ENCODE results near the gene ALDH3A2.

ALDH3A2 gene

DNA sequence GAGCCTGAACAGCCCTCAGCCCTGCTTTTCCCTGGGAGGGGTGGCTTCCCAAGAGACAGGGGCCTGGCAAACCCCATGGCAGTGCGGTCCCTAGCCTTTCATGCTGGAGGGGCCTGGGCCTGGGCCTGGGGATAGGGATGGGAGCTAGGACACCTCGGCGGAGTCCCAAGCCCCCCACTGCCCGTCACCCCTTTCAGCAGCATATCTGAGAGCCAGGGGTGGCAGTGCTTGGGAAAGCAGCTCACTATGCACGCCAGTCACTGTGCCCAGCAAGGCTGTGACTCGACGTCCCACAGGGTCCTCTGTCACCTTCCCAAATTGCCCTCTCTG is 68.4 kb downstream of the ALDH3A2 start:
- DNase-seq = no peak

DNA sequence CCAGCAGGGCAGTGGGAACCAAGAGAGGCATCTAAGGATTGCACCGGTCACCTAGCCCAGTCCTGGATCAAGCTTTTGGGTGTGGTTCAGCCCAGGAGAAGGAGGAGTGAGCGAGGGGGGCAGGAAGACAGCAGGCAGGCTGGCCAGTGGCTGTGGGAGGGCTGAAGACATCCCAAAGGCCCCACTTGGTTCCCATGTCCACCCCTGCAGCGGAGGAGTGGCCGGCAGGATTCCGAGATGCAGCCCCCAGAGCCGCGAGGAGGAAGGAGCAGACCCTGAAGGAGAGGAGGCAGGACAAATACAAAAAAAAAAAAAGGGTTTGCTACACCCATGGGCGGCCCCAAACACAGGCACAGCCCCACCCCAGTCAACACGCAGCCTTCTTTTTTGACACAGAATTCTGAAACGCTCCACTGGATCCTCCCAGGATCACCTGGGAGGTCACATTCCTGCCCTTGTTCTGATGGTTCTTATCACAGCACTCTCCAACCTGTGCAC is 68.9 kb downstream of the ALDH3A2 start:
- DNase-seq = no peak

DNA sequence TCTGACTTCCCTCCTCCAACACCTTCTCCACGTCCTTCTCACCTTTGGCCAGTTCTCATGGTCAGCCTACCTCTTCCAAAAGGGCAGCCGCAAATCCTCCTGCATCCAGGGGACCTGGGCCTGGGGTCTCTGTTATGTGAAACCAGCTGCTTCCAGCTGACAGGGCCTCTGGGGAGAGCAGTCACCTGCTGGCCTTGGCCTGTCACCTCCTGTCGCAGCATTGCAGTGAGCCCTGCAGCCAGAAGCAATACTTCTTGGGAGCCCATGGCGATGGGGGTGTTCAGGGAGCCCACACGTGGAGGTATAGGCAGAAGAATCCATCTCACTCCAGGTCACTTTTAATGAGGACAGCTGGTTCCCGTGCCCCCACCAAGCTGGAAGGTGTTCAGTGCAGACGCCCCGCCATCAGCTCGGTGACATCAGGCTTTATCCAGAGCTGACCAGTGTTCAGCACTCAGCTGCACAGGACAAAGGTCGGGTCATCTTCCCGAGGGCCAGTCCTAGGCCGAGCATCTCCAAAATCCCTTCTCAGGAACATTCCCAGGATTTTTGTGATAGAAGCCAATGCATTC is 69.6 kb downstream of the ALDH3A2 start:
- no peak for DNase-seq

DNA sequence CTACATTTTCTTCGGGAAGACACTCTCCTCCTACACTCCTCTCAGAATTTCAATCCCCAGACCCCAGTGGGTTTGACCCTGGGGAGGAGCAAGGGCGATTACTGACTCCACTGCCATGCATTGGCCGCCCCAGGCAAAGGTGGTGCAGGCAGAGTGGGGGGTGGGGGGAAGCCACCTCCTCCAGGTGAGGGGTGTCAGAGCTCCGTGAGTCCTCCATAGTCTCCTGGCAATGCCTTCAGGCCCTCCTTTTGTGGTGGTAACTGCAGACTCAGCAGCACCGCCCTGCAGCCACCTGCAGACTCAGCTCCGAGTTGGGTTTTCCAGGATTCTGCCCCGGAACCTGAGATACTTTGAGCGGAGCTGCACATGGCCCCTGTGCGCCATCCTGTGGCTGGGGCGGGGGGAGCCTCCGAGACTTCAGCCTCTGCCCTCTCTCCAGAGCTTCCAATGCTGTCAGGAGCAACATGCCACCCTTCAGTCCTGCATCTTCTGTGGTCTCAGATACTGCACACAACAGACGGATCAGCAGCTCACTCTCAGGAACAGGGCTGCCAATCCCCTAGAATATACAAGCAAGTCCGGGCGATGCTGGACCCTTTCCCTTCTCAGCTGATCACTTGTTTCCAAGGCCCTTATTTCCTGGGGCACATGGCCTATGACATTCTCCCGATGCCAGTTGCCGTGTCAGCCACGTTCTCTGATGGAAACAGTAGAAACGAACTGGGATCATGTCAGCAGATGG is 70.2 kb downstream of the ALDH3A2 start:
- no peak for DNase-seq

DNA sequence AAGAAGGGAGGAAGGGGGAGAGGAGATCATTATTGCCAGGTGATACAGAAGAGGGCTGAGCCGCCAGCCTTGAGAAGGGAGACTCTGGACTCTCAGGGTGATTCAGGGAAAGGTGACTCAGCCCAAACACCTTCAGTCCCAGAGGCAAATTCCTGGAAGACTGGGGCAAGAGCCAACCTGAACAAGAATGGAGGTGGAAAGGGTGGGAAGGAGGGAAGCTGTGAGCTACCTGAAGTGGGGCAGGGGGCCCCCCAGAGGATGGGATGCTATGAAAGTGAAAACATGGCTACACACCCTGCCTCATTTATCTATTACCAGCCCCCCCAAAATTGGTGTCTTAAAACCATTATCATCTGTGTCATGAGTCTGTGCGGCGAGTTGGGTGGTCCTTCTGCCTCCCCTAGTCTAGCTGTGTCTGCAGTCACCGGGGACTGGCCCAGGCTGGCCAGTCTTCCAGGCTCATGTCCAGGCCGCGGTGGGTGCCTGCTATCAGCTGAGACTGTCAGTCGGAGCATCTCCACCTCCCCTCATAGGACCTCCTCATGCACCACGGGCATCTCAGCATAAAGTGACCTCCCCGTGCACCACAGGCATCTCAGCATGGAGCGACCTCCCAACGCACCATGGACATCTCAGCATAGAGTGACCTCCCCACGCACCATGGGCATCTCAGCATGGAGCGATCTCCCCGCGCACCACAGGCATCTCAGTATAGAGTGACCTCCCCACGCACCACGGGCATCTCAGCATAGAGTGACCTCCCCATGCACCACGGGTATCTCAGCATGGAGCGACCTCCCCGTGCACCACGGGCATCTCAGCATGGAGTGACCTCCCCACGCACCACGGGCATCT is 71.0 kb downstream of the ALDH3A2 start:
- no peak for DNase-seq

DNA sequence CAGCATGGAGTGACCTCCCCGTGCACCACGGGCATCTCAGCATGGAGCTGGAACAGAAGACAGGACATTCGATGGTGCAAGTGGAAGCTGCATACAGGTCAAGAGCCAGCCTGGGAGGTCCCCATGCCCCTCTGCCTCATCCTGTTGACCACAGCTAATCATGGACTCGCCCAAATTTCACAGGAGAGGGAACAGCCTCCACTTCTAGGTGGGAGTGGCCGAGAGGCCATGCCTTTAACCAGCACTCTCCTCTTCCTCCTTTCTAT is 71.6 kb downstream of the ALDH3A2 start:
- DNase-seq = no peak

DNA sequence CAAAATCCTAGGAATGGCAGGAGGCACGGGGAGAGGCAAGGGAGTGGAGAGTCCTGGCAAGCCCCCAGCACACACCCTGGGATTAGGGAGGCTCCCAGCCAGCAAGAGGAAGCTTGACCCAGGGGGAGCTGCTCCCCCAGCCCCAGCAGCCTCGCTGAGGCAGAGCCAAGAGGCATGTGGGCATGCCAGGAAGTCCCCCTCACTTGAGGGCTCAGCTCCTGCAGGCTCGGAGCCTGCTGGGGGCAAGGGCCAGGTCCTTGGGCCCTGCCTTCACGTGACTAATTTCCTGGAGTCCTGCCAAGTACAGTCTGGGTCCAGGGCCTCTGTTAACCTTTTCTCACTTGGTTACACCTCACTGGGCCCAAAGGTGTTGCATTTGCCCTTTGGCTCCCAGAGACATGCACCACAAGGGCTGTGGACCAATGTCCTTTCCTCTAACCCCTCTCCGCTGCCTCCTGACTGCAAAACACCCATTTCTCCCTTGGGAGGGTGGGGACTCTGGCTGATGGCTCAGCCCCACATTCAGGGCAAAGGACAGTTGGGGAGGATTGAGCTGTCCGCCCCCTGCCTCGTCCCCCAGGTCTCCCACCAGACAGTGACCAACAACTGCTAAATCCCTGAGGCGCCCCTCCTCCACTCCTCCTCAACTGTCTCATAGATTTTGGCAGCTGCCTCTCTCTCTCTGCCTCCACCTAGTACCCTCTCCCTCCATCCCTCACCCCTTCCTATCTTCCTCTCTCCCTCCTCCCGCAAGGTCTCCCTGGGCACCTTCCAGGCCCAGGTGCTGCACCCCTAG is 72.3 kb downstream of the ALDH3A2 start:
- no peak for DNase-seq

DNA sequence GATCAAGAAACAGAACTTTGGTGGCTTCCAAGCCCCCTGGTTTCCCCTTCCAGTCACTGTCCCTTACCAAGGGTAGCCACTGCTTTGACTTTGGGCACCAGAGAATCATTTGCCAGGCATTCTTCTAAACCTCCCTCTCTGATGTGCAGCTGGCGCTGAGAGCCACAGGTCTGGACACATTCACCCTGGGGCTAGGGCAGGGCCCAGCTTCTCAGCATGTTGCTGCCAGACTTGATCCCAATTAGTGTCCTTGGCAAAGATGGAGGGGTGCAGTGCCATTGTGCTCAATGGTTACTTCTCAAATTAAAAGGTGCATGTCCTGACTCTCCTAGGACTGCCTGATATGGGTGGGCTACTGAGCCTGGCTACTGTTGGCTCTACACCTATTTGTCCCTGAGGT is 75.4 kb downstream of the ALDH3A2 start:
- no peak for DNase-seq

DNA sequence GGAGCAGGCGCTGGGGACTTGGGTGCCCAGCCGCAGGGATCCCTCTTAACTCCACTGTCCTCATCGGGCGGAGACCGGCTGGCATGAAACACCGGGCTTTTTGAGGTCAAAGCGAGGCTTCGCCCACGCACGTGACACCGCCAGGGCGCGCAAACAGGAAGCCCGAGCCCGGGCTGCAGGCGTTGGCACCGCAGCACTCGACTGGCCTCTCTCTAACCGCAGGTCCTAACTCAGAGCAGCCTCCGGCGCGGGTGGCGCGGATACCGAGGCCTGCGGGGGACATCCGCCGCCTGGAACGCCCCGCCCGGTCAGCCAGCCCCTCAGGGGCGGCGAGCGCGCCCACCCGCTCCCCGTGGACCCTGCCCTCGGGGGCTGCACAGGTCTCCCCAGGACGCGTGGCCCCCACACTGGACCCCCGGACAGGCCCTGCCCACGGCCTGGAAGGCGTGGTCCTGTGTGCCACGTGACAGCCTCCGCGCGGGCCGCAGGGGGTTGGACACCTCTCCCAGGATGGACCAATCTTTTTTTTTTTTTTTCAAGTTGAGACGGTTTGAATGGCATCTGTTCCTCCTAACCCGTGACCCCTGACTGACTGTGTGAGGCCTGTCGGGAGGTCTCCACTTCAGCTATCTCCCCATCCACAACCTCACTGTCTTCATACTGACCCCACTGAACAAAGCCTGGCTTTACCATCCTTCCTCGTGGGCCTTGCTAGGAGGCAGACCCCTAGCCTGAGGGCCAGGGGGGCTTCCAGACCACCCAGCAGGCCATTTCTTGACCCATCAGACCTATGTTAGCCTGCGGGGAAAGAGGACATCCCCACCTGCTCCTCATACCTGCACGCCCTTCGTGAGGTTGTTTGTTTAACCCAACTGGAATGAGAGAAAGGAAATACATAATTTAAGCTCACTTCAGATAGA is 76.2 kb downstream of the ALDH3A2 start:
- no peak for DNase-seq

DNA sequence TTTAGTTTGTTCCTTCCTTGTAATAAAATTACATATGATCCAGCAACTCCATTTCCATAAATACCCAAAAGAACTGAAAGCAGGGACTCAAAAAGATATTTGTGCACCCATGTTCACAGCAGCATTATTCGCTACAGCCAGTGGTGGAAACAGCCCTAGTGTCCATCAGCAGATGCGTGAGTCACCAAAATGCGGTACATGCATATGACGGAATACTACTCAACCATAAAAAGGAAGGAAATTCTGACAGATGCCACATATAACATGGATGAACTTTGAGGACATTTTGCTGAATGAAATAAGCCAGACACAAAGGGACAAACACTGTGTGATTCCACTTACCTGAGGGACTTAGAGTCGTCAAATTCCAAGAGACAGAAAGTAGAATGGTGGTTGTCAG is 76.9 kb downstream of the ALDH3A2 start:
- no peak for DNase-seq

DNA sequence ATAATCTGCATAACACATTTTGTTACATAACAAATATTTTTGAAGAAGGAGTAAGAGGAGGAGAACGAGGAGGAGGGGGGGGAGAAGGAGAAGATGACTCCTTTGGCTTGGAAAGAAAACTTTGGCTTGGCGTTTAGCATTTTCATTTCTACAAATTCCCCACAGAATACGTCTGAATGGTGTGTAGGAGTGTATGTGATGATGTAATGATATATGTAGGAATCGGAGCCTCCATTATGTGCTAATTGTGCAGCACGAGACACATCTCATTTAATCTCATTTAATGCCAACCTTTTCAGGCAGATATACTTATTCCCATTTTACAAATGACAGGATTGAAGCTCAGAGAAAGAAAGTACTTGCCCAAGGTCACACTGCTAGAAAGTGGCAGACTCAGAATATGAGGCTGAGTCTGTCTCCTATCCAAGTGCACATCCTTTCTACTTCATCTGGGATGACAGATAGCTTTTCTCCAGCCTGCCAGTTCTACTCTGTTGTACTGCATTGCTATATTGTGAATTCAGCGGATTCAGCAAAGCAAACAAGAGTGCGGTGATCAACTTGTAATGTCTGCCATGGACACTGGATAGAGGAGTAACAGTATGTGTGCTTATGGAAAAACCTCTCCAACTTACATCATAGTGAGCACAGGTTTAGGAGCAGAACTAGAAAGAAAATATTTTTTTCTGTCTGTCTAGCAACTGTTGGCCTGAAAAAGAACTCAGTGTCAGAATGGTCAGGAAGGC is 78.3 kb downstream of the ALDH3A2 start:
- DNase-seq = no peak
